CD4-positive, alpha-beta T cell treated with Interferon alpha-2 for 1 hour (primary cell): ENCODE data around the gene STMN3.
A peak's percentile ranks its signal among the peaks of the same experiment; 100 is the strongest.
"Not testable (repeated sequence)": the region's sequence is repeated elsewhere in the genome, so short reads cannot be mapped to it uniquely, and the experiment has no call there.

Experiments used
- DNase-seq, 2 donors: peaks; one replicate each; pipeline ENCODE4 v3.0.0-alpha.2; 2020 to 2022

STMN3 gene

DNA sequence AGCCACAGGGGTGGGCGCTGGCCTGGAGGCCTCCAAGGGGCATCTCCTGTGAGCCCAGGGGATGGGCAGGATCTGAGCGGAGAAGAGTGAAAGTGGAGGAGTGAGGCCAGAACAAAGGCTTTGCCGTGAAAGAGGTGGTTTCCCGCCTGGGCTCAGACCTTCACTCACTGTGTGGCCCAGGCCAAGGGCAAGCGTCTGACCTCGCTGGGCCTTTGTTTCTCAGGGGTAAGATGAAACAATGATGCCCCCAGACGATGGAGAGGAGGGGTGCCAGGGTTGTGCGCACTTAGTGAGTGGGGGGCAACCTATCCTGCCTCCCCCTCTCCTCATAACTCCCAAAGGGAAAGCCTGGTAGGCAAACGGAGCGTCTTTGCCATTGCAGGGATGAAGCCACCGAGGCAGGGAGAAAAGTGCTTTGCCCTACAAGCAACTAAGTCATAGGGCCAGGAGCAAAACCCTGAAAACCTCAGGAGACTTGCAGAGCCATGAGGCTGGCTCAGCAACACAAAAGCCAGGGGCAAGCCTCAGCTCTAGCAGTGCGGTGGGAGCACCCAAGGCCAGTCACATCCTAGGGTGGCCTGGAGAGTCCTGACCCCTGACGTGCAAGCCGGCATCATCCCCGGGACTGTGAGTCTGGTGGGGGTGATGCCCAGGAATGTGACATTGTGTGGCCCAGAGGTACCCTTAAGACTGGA lies 897 bp upstream of the STMN3 start:
- DNase-seq, result no peak

DNA sequence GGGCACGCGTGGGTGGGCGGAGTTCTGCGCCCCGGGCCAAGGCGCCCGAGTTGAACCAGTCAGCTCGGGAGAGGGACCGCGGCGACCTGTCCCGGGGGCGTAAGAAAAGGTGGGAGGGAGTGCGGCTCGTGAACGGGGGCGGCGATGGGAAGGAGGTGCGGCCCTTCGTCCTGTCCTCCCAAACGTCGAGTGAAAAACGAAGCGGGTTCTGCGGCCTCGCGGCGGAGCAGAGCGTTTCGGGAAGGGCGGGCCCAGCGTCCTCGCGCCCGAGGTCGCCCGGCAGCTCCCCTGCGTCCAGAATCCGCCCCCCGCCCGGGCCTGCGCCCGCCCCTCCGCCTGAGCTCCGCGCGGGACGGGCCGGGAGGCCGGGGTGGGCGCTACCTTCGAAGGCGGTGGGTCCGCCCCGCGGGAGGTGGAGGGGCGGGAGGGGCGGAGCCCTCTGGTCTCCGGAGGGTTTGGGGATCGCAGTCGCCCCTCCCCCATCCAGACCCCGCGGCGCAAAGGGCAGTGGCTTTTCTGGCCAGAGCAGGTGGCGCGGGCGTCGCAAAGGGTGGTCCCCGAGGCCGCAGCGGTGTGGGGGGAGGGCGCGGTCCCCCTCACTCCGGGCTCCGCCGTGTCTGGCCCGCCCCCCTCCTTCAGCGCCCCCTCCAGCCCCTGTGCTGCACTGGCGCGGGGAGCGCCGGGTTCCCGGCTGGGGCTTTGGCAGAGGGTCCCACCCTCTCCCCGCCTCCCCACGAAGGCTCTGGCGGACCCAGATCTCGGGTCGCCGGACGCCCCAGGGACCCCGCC lies 838 bp downstream of the STMN3 start:
- DNase-seq, result peak in 1 of 2 donors; percentile 53

- DNase-seq, result no peak
Measured at GRCh38 chr20:63651942-63652191, 1.4 kb downstream of the STMN3 start.

DNA sequence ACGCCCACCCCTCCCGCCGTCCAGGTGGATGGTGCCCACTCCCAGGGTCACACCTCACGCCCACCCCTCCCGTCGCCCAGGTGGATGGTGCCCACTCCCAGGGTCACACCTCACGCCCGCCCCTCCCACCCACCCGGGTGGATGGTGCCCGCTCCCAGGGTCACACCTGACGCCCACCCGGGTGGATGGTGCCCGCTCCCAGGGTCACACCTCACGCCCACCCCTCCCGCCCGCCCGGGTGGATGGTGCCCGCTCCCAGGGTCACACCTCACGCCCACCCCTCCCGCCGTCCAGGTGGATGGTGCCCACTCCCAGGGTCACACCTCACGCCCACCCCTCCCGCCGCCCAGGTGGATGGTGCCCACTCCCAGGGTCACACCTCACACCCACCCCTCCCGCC lies 2.7 kb downstream of the STMN3 start:
- not testable (repeated sequence) for DNase-seq

DNA sequence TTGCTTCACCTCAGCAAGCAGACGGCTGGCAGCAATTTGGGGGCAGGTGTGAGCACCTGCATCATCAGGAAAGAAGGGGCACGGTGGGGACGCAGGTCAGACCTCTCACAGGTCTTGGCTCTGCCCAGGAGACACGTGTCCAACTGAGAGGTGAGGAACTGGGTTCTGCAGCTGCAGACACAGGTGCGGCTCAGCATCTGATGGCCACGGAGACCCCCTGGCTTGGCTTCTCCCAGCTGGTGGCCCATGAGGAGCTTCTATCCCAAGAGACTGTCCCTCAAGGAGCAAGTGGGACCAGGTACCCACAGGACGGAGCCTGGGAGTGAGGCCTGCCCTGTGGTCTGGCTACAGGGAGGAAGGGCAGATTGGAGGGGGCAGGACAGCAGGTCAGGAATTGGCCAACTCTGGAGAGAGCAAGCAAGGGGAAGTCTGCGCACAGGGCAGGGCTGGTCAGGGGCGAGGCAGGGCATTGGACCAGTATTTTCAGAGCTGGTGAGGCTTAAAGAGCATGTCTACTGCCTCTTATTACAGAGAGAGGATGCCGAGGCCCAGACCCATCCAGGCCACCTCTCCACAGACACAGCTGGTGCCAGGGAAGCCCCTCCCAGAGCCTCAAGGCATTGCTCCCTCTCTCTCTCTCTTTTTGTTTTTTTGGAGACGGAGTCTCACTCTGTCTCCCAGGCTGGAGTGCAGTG lies 4.2 kb downstream of the STMN3 start:
- DNase-seq, result no peak

GRCh38 chr20:63648190-63648589 lies 5.0 kb downstream of the STMN3 start:
- DNase-seq, result no peak

- no peak for DNase-seq
Measured at GRCh38 chr20:63645218-63645617, 8.0 kb downstream of the STMN3 start.

DNA sequence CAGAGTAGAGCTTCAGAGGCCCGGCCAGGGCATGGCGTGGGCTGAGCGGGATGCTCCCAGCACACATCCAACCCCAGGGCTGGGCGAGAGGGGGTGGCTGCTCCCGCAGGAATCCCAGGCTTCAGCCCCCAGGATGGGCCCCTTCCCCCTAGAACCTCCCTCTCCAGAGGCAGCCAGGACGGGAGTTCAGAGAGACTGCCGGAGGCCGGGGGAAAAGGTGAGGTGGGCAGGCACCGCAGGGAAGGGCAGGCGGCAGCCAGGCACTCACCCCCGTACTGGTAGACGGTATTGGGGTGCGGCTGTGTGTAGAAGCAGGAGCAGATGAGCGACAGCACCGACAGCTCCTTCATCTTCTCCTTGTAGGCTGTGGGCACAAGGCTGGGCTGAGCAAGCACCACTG lies 9.3 kb downstream of the STMN3 start:
- DNase-seq, result no peak

- no peak for DNase-seq
Measured at GRCh38 chr20:63643499-63643898, 9.7 kb downstream of the STMN3 start.

- no peak for DNase-seq
Measured at GRCh38 chr20:63642527-63643247, 10.5 kb downstream of the STMN3 start.

GRCh38 chr20:63641792-63642523 lies 11.3 kb downstream of the STMN3 start:
- DNase-seq, result peak; percentile 97

DNA sequence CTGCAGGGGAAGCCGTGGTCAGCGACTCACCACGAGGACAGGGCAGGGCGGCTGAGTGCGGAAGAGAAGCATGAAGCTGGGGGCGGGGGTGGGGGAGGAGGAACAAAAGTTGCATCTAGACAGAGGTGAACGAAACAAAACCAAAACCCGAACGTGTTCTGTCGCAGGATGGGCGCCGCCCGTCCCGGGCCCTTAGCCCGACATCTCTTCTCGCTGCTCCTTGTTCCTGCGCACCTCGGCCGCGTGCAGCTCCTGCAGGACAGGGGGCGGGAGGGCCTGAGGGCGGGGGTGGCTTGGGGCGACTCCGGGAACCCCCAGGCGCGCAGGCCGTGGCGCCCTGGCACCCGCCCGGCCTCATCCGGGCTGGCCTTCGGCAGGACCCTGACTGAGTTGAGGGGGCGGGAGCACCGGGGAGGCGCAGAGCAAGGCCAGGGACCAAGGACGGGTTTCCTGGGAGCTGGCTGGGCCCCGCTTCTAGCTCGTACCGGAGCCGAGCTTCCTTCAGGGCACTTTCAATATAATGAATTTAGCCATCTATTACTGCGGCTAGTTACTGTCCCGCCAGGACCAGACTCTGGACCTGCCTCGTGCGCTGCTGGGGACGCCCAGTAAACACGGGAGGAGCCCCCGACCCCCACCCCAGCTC lies 12.0 kb downstream of the STMN3 start:
- peak; percentile 52 to 65 for DNase-seq

DNA sequence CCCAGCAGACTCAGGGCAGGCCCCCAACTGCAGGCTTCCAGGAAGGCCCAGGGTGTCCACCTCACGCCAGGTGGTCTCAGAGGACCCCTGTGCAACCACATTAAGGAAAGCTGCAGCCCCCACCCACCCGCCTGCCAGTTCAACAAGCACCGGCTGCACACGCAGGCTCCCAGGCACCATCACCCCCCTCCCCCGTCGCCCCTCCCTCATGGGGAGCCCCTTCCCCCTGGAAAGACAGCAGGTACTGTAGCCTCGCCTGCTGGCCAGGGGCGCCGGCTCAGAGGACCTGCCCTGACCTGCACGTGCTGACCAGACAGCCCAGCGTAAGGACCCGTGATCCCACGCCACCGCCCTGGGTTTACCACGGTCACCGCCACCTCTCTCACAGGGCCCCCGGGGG lies 12.5 kb downstream of the STMN3 start:
- not testable (repeated sequence) for DNase-seq

DNA sequence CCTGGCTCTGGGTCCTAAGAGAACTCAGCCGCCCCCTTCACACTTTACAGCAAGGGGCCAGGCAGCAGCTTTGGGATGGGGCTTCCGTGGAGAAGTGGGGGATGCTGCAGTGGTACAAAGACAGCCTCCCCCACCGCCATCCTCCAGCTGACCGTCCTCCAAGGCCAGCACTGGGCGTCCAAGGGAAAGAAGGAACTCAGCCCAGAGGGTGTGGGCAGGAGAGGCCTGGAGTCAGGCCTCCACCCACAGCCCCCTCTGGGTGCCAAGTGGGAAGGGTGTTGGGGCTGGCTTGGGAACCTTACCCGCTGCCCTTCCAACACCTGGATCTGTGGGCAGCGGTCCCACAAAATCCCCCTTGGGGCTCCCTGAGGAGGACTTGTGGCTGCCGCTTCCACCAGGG lies 13.1 kb downstream of the STMN3 start:
- DNase-seq, result no peak

- DNase-seq, result peak; percentile 71 to 76
Measured at GRCh38 chr20:63639093-63639975, 13.9 kb downstream of the STMN3 start.

- no peak for DNase-seq
Measured at GRCh38 chr20:63636752-63637628, 16.2 kb downstream of the STMN3 start.

GRCh38 chr20:63635431-63636141 lies 17.6 kb downstream of the STMN3 start:
- peak; percentile 78 to 84 for DNase-seq

- DNase-seq, result no peak
Measured at GRCh38 chr20:63633732-63634131, 19.5 kb downstream of the STMN3 start.

- not testable (repeated sequence) for DNase-seq
Measured at GRCh38 chr20:63631426-63631825, 21.8 kb downstream of the STMN3 start.
